ENCODE data around the gene AJAP1.

GRCh38 chr1:4654764-4655673, 610 bp downstream of the AJAP1 start:
- no peak for TF ChIP-seq EP300 (IDR thresholded peaks at IDR 0.05)
- TF ChIP-seq, protein P1, sequence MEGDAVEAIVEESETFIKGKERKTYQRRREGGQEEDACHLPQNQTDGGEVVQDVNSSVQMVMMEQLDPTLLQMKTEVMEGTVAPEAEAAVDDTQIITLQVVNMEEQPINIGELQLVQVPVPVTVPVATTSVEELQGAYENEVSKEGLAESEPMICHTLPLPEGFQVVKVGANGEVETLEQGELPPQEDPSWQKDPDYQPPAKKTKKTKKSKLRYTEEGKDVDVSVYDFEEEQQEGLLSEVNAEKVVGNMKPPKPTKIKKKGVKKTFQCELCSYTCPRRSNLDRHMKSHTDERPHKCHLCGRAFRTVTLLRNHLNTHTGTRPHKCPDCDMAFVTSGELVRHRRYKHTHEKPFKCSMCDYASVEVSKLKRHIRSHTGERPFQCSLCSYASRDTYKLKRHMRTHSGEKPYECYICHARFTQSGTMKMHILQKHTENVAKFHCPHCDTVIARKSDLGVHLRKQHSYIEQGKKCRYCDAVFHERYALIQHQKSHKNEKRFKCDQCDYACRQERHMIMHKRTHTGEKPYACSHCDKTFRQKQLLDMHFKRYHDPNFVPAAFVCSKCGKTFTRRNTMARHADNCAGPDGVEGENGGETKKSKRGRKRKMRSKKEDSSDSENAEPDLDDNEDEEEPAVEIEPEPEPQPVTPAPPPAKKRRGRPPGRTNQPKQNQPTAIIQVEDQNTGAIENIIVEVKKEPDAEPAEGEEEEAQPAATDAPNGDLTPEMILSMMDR (IDR thresholded peaks at IDR 0.05) = no peak
